HG02973 (cell line): Measurements from ENCODE around the gene CNTNAP2.

Experiments
- ATAC-seq: cut with Tn5 transposase; IDR thresholded peaks from one replicate; pipeline ENCODE4 v1.9.1; 2021; ENCODE audit warnings: moderate library complexity; ENCODE audit not compliant: unreplicated experiment

Gene CNTNAP2

GRCh38 chr7:147188467-147188866 is 1071.9 kb downstream of the CNTNAP2 start:
- ATAC-seq, result no peak

- no peak for ATAC-seq
Measured at GRCh38 chr7:147193476-147193875, 1076.9 kb downstream of the CNTNAP2 start.

- ATAC-seq, result no peak
Measured at GRCh38 chr7:147196481-147196880, 1079.9 kb downstream of the CNTNAP2 start.

GRCh38 chr7:147197006-147197405 is 1080.4 kb downstream of the CNTNAP2 start:
- ATAC-seq, result no peak

- ATAC-seq, result no peak
Measured at GRCh38 chr7:147199868-147200267, 1083.3 kb downstream of the CNTNAP2 start.

- ATAC-seq, result no peak
Measured at GRCh38 chr7:147207988-147208387, 1091.4 kb downstream of the CNTNAP2 start.

- no peak for ATAC-seq
Measured at GRCh38 chr7:147231275-147231674, 1114.7 kb downstream of the CNTNAP2 start.

GRCh38 chr7:147235645-147236382 is 1119.2 kb downstream of the CNTNAP2 start:
- no peak for ATAC-seq

GRCh38 chr7:147240468-147240867 is 1123.9 kb downstream of the CNTNAP2 start:
- no peak for ATAC-seq

GRCh38 chr7:147245274-147245673 is 1128.7 kb downstream of the CNTNAP2 start:
- no peak for ATAC-seq

- ATAC-seq, result no peak
Measured at GRCh38 chr7:147249956-147250355, 1133.4 kb downstream of the CNTNAP2 start.

- ATAC-seq, result no peak
Measured at GRCh38 chr7:147251751-147252325, 1135.2 kb downstream of the CNTNAP2 start.

GRCh38 chr7:147261693-147262092 is 1145.1 kb downstream of the CNTNAP2 start:
- no peak for ATAC-seq

- ATAC-seq, result no peak
Measured at GRCh38 chr7:147265528-147265927, 1148.9 kb downstream of the CNTNAP2 start.

- ATAC-seq, result no peak
Measured at GRCh38 chr7:147276106-147276505, 1159.5 kb downstream of the CNTNAP2 start.

GRCh38 chr7:147276783-147277370 is 1160.3 kb downstream of the CNTNAP2 start:
- ATAC-seq, result no peak

- no peak for ATAC-seq
Measured at GRCh38 chr7:147279514-147279913, 1162.9 kb downstream of the CNTNAP2 start.

- no peak for ATAC-seq
Measured at GRCh38 chr7:147279964-147280374, 1163.4 kb downstream of the CNTNAP2 start.

- ATAC-seq, result no peak
Measured at GRCh38 chr7:147282204-147282603, 1165.6 kb downstream of the CNTNAP2 start.

- no peak for ATAC-seq
Measured at GRCh38 chr7:147296201-147296600, 1179.6 kb downstream of the CNTNAP2 start.

GRCh38 chr7:147296986-147297385 is 1180.4 kb downstream of the CNTNAP2 start:
- ATAC-seq, result no peak

GRCh38 chr7:147298611-147299043 is 1182.0 kb downstream of the CNTNAP2 start:
- ATAC-seq, result no peak
